Heart right ventricle (tissue), 16 donors: Measurements from ENCODE around the gene CABP7. TPM values are rescaled to one million over a fixed set of nuclear protein-coding genes. Genes with fewer than 3 reads are reported as not detected.

Experiments
- ATAC-seq, 8 donors: fragments of 200-7000 bp; cut with Tn5 transposase; one replicate each; pipeline ENCODE4 v1.9.1; 2020; ENCODE audit warnings: mild to moderate bottlenecking in 8 of 8, moderate library complexity in 8 of 8, moderate number of reproducible peaks in 1 of 8
- DNase-seq, 2 donors: peaks; one replicate each; pipeline ENCODE4 v3.0.0-alpha.2; 2020
- H3K27ac ChIP-seq, 10 donors: fragments of 200-600 bp; sonication (generic) in 2 of 10; one replicate each; pipeline versions ENCODE4 v1.5.0 to v1.8.0; 2020 to 2022; ENCODE audit warnings: mild to moderate bottlenecking in 3 of 10
- H3K27me3 ChIP-seq, 7 donors: fragments of 200-600 bp; one replicate each; pipeline ENCODE4 v1.8.0; 2021 to 2022; ENCODE audit warnings: mild to moderate bottlenecking in 2 of 7
- H3K36me3 ChIP-seq, 9 donors: fragments of 200-600 bp; sonication (generic) in 1 of 9; one replicate each; pipeline versions ENCODE4 v1.5.0 to v1.8.0; 2020 to 2022; ENCODE audit warnings: mild to moderate bottlenecking in 2 of 9
- H3K4me1 ChIP-seq, 9 donors: fragments of 200-600 bp; sonication (generic) in 1 of 9; one replicate each; pipeline versions ENCODE4 v1.5.0 to v1.8.0; 2020 to 2022; ENCODE audit warnings: mild to moderate bottlenecking in 4 of 9
- H3K4me3 ChIP-seq, 10 donors: fragments of 200-600 bp; sonication (generic) in 2 of 10; one replicate each; pipeline versions ENCODE4 v1.5.0 to v1.8.0; 2020 to 2022; ENCODE audit warnings: mild to moderate bottlenecking in 7 of 10, moderate library complexity in 2 of 10
- H3K9me3 ChIP-seq, 11 donors: fragments of 200-600 bp in 10 of 11; sonication (generic) in 2 of 11; one replicate each; pipeline versions ENCODE4 v1.5.0 to v1.8.0; 2013 to 2022; ENCODE audit warnings: mild to moderate bottlenecking in 2 of 11, control low read depth in 1 of 11, moderate library complexity in 1 of 11
- WGBS, 2 donors: extraction: QIAGEN DNeasy Blood & Tissue Kit; methylation state at CpG; one replicate each; pipeline ENCODE4 v1.1.7; 2013; ENCODE audit warnings: inconsistent platforms in 1 of 2; 5-methylcytosine and 5-hydroxymethylcytosine counted together
- intact Hi-C, 10 donors: fragments of 100-400 bp; cut with DNase I; formaldehyde crosslinking; loops; one replicate each; pipeline versions ENCODE4 v1.11.1 to v1.14.2; 2022
- polyA plus RNA-seq, 2 donors: library from polyadenylated mRNA; stranded (reverse); fragments of 200-250 nt; gene quantifications; one replicate each; pipeline ENCODE4 v1.2.3, GENCODE V29; 2013
- total RNA-seq, 10 donors: library from RNA; stranded (reverse); fragmentation: NEBNext Ultra II Directional in 3 of 10; extraction: Animal tissue kit (Norgen Biotek cat#: 25700) in 3 of 10; gene quantifications; one replicate each; pipeline versions ENCODE4 v1.2.1 to v1.2.4, GENCODE V29; 2021 to 2023
- TF ChIP-seq, protein P1 (sequence below), 9 donors: fragments of 200-600 bp; sonication (generic) in 2 of 9; IDR thresholded peaks; one replicate each; pipeline versions ENCODE4 v1.5.0 to v1.8.0; 2021 to 2022; ENCODE audit warnings: antibody characterized with exemption in 9 of 9, mild to moderate bottlenecking in 5 of 9, moderate library complexity in 1 of 9
- donor health status: Arrhythmogenic right ventricular cardiomyopathy.
- donor health status: ischemic (EF 13 %, LVEDD 7.1; RV severe dilation, severe dysfunction).
- donor health status: healthy with polysubstance abuse.
- donor health status: DM: no; HTN: yes; CAD: no.
- donor health status: DM: no; HTN: no; CAD: no.
- donor health status: ischemic (EF 25% LVEDD 6.9; RV normal size, moderate dysfunction).
- donor health status: ischemic (EF 25% LVEDD 5.7; RV mildly dilated, moderate dysfunction).
- donor health status: healthy.
- donor health status: DM: yes; HTN: yes; CAD: no.
- donor health status: Ischemic cardiomyopathy.
- donor health status: ischemic (EF 35%, LVEDD 5.7; RV mildly dilated, moderate dysfunction).
- donor health status: nonischemic (EF 11% LVEDD 7.7; RV severe dilation, severe dysfunction).
- donor health status: DM: yes; HTN: yes; CAD: no.
- donor health status: PGD.
- donor health status: ischemic (EF 29% LVEDD 5.4; RV normal size, mild dysfunction).
- donor health status: nonischemic (EF 23%, LVEDD 6.1; RV moderate dilation, normal function).

The CABP7 gene
- total and polyA plus RNA-seq, 12 donors = 0.07 to 0.15 TPM; not detected in 10

DNA sequence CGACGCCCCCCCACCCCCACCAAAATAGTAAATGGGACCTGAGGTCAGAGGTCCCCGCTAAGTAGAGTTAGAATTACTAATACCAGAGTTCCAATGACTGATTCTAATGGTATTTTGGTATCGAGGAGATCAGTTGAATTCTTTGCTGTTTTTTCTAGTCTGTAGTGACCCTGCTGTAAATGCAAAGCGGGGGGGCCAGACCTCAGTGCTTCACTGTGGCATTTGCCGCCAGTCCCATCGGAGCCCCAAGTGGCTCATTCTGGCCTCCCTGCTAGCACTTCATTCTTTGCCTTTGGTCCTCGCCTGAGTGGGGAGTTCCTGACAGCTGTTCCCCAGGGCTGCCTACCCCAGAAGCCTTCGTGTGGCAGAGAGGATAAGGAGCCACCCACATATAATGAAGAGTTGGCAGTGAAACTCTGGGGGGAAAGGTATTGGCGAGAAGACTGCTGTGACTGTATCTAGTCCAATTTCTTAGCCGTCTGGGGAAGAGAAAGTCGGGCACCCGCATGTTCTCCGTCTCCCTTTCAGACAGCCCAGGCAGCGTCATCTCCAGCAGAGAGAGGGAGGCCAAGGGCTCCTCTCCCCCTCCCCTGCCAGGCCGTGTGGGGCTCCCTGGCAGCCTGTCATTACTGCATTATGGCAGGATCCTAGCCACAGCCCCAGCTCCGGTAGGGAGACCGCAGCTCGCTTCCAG, 19.4 kb upstream of the CABP7 start:
- Histone ChIP-seq H3K36me3 (peaks cover 0 to 27% (median 5%) of the 10 kb centered on the region in 9 donors), H3K27me3 (peaks cover 0 to 39% (median 27%) of the 10 kb centered on the region in 7 donors), H3K27ac (no peak overlapping the region), H3K9me3 (no peaks in the 10 kb centered on the region), H3K4me1 (peaks cover 0 to 30% (median 11%) of the 10 kb centered on the region in 9 donors), H3K4me3 (no peak overlapping the region)
- DNase-seq (no peak), ATAC-seq (no peak)
- WGBS, 2 donors = 51 to 64% methylated on average over 19 of the region's 19 CpGs
- TF ChIP-seq, protein P1, sequence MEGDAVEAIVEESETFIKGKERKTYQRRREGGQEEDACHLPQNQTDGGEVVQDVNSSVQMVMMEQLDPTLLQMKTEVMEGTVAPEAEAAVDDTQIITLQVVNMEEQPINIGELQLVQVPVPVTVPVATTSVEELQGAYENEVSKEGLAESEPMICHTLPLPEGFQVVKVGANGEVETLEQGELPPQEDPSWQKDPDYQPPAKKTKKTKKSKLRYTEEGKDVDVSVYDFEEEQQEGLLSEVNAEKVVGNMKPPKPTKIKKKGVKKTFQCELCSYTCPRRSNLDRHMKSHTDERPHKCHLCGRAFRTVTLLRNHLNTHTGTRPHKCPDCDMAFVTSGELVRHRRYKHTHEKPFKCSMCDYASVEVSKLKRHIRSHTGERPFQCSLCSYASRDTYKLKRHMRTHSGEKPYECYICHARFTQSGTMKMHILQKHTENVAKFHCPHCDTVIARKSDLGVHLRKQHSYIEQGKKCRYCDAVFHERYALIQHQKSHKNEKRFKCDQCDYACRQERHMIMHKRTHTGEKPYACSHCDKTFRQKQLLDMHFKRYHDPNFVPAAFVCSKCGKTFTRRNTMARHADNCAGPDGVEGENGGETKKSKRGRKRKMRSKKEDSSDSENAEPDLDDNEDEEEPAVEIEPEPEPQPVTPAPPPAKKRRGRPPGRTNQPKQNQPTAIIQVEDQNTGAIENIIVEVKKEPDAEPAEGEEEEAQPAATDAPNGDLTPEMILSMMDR (IDR thresholded peaks at IDR 0.05) = no peak
- intact Hi-C loops = loop anchor here in 1 of 10 donors (5.0 kb wide), 1 partner anchor 307 kb away; no protein-coding TSS in a partner anchor

- Histone ChIP-seq H3K27me3 (peaks cover 0 to 42% (median 27%) of the 10 kb centered on the region in 7 donors), H3K4me3 (no peak overlapping the region), H3K4me1 (peaks cover 0 to 30% (median 11%) of the 10 kb centered on the region in 9 donors), H3K9me3 (no peaks in the 10 kb centered on the region), H3K36me3 (peaks cover 0 to 22% (median under 1%) of the 10 kb centered on the region in 9 donors), H3K27ac (no peak overlapping the region)
- TF ChIP-seq, protein P1 (IDR thresholded peaks at IDR 0.05) = no peak
- no peak for ATAC-seq
- intact Hi-C loops = loop anchor here in 1 of 10 donors (5.0 kb wide), 1 partner anchor 306 kb away; no protein-coding TSS in a partner anchor
- WGBS, 2 donors = 50 to 58% methylated on average over 9 of the region's 9 CpGs
- no peak for DNase-seq
These were observed 19.0 kb upstream of the CABP7 start for GRCh38 chr22:29700900-29701154.

DNA sequence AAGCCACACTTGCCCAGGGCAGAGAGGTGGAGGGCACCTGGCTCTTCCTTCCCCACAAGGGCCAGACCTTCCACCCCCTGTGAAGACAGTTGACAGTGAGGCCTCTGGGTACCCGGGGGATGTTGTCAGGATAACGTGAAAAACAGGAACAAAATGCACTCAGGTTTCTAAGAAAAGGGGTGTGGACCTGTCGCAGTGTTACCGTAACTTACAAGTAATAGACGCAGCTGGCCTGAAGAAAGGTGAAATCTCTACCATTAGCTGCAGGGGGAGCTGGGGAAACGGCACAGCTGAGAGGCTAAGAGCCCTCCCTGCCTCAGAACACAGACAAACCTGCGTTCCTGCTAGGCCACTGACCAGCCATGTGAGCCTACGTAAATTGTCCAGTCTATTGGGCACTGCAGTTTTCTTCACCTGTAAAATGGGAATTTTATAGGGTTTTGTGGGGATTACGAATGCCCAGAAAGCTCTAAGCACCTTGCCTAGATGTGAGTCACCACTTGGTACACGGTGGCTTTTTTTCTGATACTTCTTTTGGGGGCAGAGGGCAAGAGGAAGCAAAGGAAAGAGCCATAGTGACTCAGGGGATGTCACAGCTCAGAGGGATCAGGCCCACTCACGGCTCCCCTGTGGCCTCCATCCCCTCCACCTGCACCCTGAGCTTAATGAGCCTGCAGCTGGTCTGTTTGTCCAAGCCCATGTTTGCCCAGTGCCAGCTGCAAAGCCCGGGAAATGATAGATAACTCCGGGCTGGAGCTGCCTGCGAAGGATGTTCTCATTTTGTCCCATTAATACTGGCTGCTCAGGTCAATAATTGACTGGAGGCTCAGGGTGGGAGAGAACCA, 18.4 kb upstream of the CABP7 start:
- no peak for DNase-seq
- H3K27me3 ChIP-seq = peaks cover 0 to 42% (median 28%) of the 10 kb centered on the region in 7 donors
- TF ChIP-seq, protein P1 (IDR thresholded peaks at IDR 0.05) = peak in 1 of 9 donors; percentile 11
- H3K4me3 ChIP-seq = no peak overlapping the region
- peaks cover 0 to 17% (median 0%) of the 10 kb centered on the region in 9 donors for H3K36me3 ChIP-seq
- no peak overlapping the region for H3K27ac ChIP-seq
- intact Hi-C loops = loop anchor here in 1 of 10 donors (5.0 kb wide), 1 partner anchor 306 kb away; no protein-coding TSS in a partner anchor
- no peaks in the 10 kb centered on the region for H3K9me3 ChIP-seq
- 34 to 35% methylated on average over 14 of the region's 14 CpGs for WGBS, 2 donors
- peaks cover 0 to 30% (median 11%) of the 10 kb centered on the region in 9 donors for H3K4me1 ChIP-seq
- ATAC-seq = no peak
